ENCODE results near the gene TTC19. TPM values are rescaled to one million over a fixed set of nuclear protein-coding genes. Genes with fewer than 3 reads are reported as not detected.

Gene TTC19
- total RNA-seq, 1 donor from 2014 or later: 15.7 TPM

GRCh38 chr17:16075949-16076348 is 76.3 kb downstream of the TTC19 start:
- Histone ChIP-seq H3K27me3 (ENCODE audit: control insufficient read depth in 3 of 3, insufficient read depth in 3 of 3, low read length in 3 of 3) (no peaks in the 10 kb centered on the region), H3K36me3 (ENCODE audit: control insufficient read depth in 3 of 3, insufficient read depth in 3 of 3, low read length in 3 of 3) (peaks cover 23 to 57% (median 52%) of the 10 kb centered on the region in 3 donors), H3K27ac (ENCODE audit: low read depth, low read length) (no peak overlapping the region), H3K9me3 (ENCODE audit: control insufficient read depth in 3 of 3, low read length in 3 of 3) (no peaks in the 10 kb centered on the region), H3K4me1 (ENCODE audit: control insufficient read depth in 3 of 3, insufficient read depth in 3 of 3, low read length in 3 of 3) (no peaks in the 10 kb centered on the region), H3K4me3 (ENCODE audit: low read length in 3 of 3) (no peak overlapping the region), H3K9ac (ENCODE audit: low read depth in 1 of 3, low read length in 3 of 3) (no peak overlapping the region)

Other genes with a start within 250 kb of the TTC19 start
- 3.1 TPM for gene ADORA2B, start 54.7 kb upstream of the TTC19 start, total RNA-seq
- gene ZSWIM7, start 120 bp upstream of the TTC19 start, total RNA-seq: 24.5 TPM
- 50.1 TPM for gene NCOR1, start 215.7 kb downstream of the TTC19 start, total RNA-seq
- 12.5 TPM for gene PIGL, start 217.4 kb downstream of the TTC19 start, total RNA-seq

Data from skeletal muscle tissue (tissue), 4 donors.